Left lung (tissue), 10 donors: ENCODE data around the gene CFI. TPM values are rescaled to one million over a fixed set of nuclear protein-coding genes. Genes with fewer than 3 reads are reported as not detected.

ENCODE experiments used
- ATAC-seq: fragments of 200-7000 bp; cut with Tn5 transposase; one replicate; pipeline ENCODE4 v1.9.1; 2020; ENCODE audit warnings: moderate library complexity
- DNase-seq, 4 donors: peaks; one replicate each; pipeline ENCODE4 v3.0.0-alpha.2; 2013 to 2020
- H3K27ac ChIP-seq, 2 donors: fragments of 200-600 bp; sonication (generic) in 1 of 2; one replicate each; pipeline versions ENCODE4 v1.5.0 to v1.8.0; 2020 to 2021
- H3K27me3 ChIP-seq, 2 donors: fragments of 200-600 bp; sonication (generic) in 1 of 2; one replicate each; pipeline versions ENCODE4 v1.5.0 to v1.8.0; 2020 to 2021
- H3K36me3 ChIP-seq, 2 donors: fragments of 200-600 bp; sonication (generic) in 1 of 2; one replicate each; pipeline versions ENCODE4 v1.5.0 to v1.8.0; 2020 to 2021
- H3K4me1 ChIP-seq, 2 donors: fragments of 200-600 bp; one replicate each; pipeline ENCODE4 v1.8.0; 2021
- H3K4me3 ChIP-seq, 2 donors: fragments of 200-600 bp; sonication (generic) in 1 of 2; one replicate each; pipeline versions ENCODE4 v1.5.0 to v1.8.0; 2020 to 2021; ENCODE audit warnings: mild to moderate bottlenecking in 1 of 2
- H3K9me3 ChIP-seq, 2 donors: fragments of 200-600 bp; sonication (generic) in 1 of 2; one replicate each; pipeline versions ENCODE4 v1.5.0 to v1.8.0; 2020 to 2021
- CTCF ChIP-seq, 2 donors: fragments of 200-600 bp; sonication (generic) in 1 of 2; IDR thresholded peaks; one replicate each; pipeline versions ENCODE4 v1.5.0 to v1.8.0; 2021; ENCODE audit warnings: antibody characterized with exemption in 2 of 2
- intact Hi-C, 2 donors: fragments of 100-400 bp; cut with DNase I; formaldehyde crosslinking; loops; one replicate each; pipeline versions ENCODE4 v1.11.2 to v1.14.2; 2022
- polyA plus RNA-seq, 6 donors: library from polyadenylated mRNA; unstranded; fragments of 120-200 nt; gene quantifications; one replicate each; pipeline ENCODE4 v1.2.1, GENCODE V29; 2013; ENCODE audit not compliant: insufficient read length in 6 of 6
- total RNA-seq, 2 donors: library from RNA; stranded (reverse); fragmentation: NEBNext Ultra II Directional; extraction: Animal tissue kit (Norgen Biotek cat#: 25700); gene quantifications; one replicate each; pipeline ENCODE4 v1.2.1, GENCODE V29; 2021
- donor health status: DM: no; HTN: yes; CAD: no.
- donor health status: DM: no; HTN: no; CAD: no.

CFI gene
- total and polyA plus RNA-seq, 8 donors, result 66.8 to 115 (median 93.8) TPM

GRCh38 chr4:109754093-109754857, 47.5 kb downstream of the CFI start:
- no peak overlapping the region for H3K27ac ChIP-seq
- DNase-seq (no peak), ATAC-seq (no peak)
- H3K4me3 ChIP-seq, result no peak overlapping the region
- intact Hi-C loops, result no loop called here
- no peaks in the 10 kb centered on the region for H3K27me3 ChIP-seq
- no peaks in the 10 kb centered on the region for H3K4me1 ChIP-seq
- TF ChIP-seq CTCF (IDR thresholded peaks at IDR 0.05), result no peak
- H3K9me3 ChIP-seq, result no peaks in the 10 kb centered on the region
- H3K36me3 ChIP-seq, result no peaks in the 10 kb centered on the region

GRCh38 chr4:109752525-109752924, 49.3 kb downstream of the CFI start:
- H3K9me3 ChIP-seq, result no peaks in the 10 kb centered on the region
- no peak for TF ChIP-seq CTCF (IDR thresholded peaks at IDR 0.05)
- H3K27me3 ChIP-seq, result no peaks in the 10 kb centered on the region
- ATAC-seq, result no peak
- DNase-seq, result no peak
- H3K4me3 ChIP-seq, result no peak overlapping the region
- no peaks in the 10 kb centered on the region for H3K36me3 ChIP-seq
- no peak overlapping the region for H3K27ac ChIP-seq
- no peaks in the 10 kb centered on the region for H3K4me1 ChIP-seq
- intact Hi-C loops, result no loop called here

- H3K4me1 ChIP-seq, result no peaks in the 10 kb centered on the region
- H3K9me3 ChIP-seq, result no peaks in the 10 kb centered on the region
- intact Hi-C loops, result no loop called here
- no peaks in the 10 kb centered on the region for H3K36me3 ChIP-seq
- ATAC-seq (no peak), DNase-seq (no peak)
- no peak overlapping the region for H3K4me3 ChIP-seq
- H3K27me3 ChIP-seq, result no peaks in the 10 kb centered on the region
- TF ChIP-seq CTCF (IDR thresholded peaks at IDR 0.05), result no peak
- H3K27ac ChIP-seq, result no peak overlapping the region
Observed at GRCh38 chr4:109751852-109752251, 49.9 kb downstream of the CFI start.

GRCh38 chr4:109750652-109751244, 51.1 kb downstream of the CFI start:
- DNase-seq (no peak), ATAC-seq (no peak)
- H3K4me3 ChIP-seq, result no peak overlapping the region
- H3K36me3 ChIP-seq, result no peaks in the 10 kb centered on the region
- intact Hi-C loops, result no loop called here
- no peaks in the 10 kb centered on the region for H3K27me3 ChIP-seq
- no peak for TF ChIP-seq CTCF (IDR thresholded peaks at IDR 0.05)
- no peaks in the 10 kb centered on the region for H3K4me1 ChIP-seq
- H3K9me3 ChIP-seq, result no peaks in the 10 kb centered on the region
- H3K27ac ChIP-seq, result no peak overlapping the region

GRCh38 chr4:109749388-109750082, 52.3 kb downstream of the CFI start:
- Histone ChIP-seq H3K36me3 (no peaks in the 10 kb centered on the region), H3K9me3 (no peaks in the 10 kb centered on the region), H3K4me1 (no peaks in the 10 kb centered on the region), H3K4me3 (no peak overlapping the region), H3K27me3 (no peaks in the 10 kb centered on the region), H3K27ac (no peak overlapping the region)
- ATAC-seq, result no peak
- TF ChIP-seq CTCF (IDR thresholded peaks at IDR 0.05), result no peak
- intact Hi-C loops, result no loop called here
- no peak for DNase-seq
